Mucosa of gallbladder (tissue), 1 donor: ENCODE data around the gene GALP. TPM values are rescaled to one million over a fixed set of nuclear protein-coding genes. Genes with fewer than 3 reads are reported as not detected.
A peak's percentile ranks its signal among the peaks of the same experiment; 100 is the strongest.
"Not testable (repeated sequence)": the region's sequence is repeated elsewhere in the genome, so short reads cannot be mapped to it uniquely, and the experiment has no call there.

Experiments used
- DNase-seq: peaks from one replicate; pipeline ENCODE4 v3.0.0-alpha.2; 2020; ENCODE audit warnings: low spot score
- total RNA-seq: library from RNA; stranded (reverse); gene quantifications from one replicate; pipeline ENCODE4 v1.2.1, GENCODE V29; 2021
- donor health status: DM: no; HTN: no; CAD: no.

The GALP gene
- total RNA-seq: not detected

- not testable (repeated sequence) for DNase-seq
These were observed at the start of gene GALP for GRCh38 chr19:56175861-56176307. TSS of gene GALP (plus strand) at chr19:56176008. CDS start at chr19:56177109, 1,101 bp downstream.

GRCh38 chr19:56126983-56127780, 48.6 kb upstream of the GALP start:
- no peak for DNase-seq

- no peak for DNase-seq
These were observed 45.8 kb upstream of the GALP start for GRCh38 chr19:56130006-56130405.

- no peak for DNase-seq
These were observed 44.2 kb upstream of the GALP start for GRCh38 chr19:56131651-56132050.

GRCh38 chr19:56132316-56132822, 43.4 kb upstream of the GALP start:
- DNase-seq: no peak

- no peak for DNase-seq
These were observed 41.8 kb upstream of the GALP start for GRCh38 chr19:56133858-56134653.

- DNase-seq: no peak
These were observed 41.2 kb upstream of the GALP start for GRCh38 chr19:56134654-56134921.

- no peak for DNase-seq
These were observed 39.4 kb upstream of the GALP start for GRCh38 chr19:56136362-56136761.

GRCh38 chr19:56137405-56137804, 38.4 kb upstream of the GALP start:
- DNase-seq: peak; percentile 76

GRCh38 chr19:56138069-56138468, 37.7 kb upstream of the GALP start:
- no peak for DNase-seq

- DNase-seq: no peak
These were observed 35.8 kb upstream of the GALP start for GRCh38 chr19:56139847-56140582.

- DNase-seq: peak; percentile 99
These were observed 35.0 kb upstream of the GALP start, which contains the start of gene ZNF444 for GRCh38 chr19:56140583-56141416. TSS of gene ZNF444 (plus strand) at chr19:56141287. CDS start at chr19:56146912, 5,625 bp downstream.

- no peak for DNase-seq
These were observed 34.3 kb upstream of the GALP start for GRCh38 chr19:56141417-56141993.

- DNase-seq: peak; percentile 76
These were observed 33.6 kb upstream of the GALP start for GRCh38 chr19:56142087-56142787.

- DNase-seq: no peak
These were observed 32.8 kb upstream of the GALP start for GRCh38 chr19:56142897-56143434.

- no peak for DNase-seq
These were observed 31.4 kb upstream of the GALP start for GRCh38 chr19:56144376-56144775.

- DNase-seq: no peak
These were observed 31.0 kb upstream of the GALP start for GRCh38 chr19:56144831-56145230.

- DNase-seq: no peak
These were observed 30.1 kb upstream of the GALP start for GRCh38 chr19:56145698-56146097.

GRCh38 chr19:56146904-56147303, 28.9 kb upstream of the GALP start:
- no peak for DNase-seq

GRCh38 chr19:56147307-56147706, 28.5 kb upstream of the GALP start:
- DNase-seq: no peak
